Muscle of leg (tissue), 11 donors: Measurements from ENCODE around the gene TEKT2. TPM values are rescaled to one million over a fixed set of nuclear protein-coding genes. Genes with fewer than 3 reads are reported as not detected.

Experiments used
- DNase-seq: peaks from one replicate; pipeline ENCODE4 v3.0.0; 2013
- H3K27ac ChIP-seq: one replicate; pipeline ENCODE4 v1.5.1; 2013; ENCODE audit warnings: mild to moderate bottlenecking, low read length, control low read depth
- H3K27me3 ChIP-seq: one replicate; pipeline ENCODE4 v1.6.1; 2013; ENCODE audit warnings: low read length; ENCODE audit not compliant: control insufficient read depth, insufficient read depth
- H3K36me3 ChIP-seq: one replicate; pipeline ENCODE4 v1.6.1; 2013; ENCODE audit warnings: low read length; ENCODE audit not compliant: control insufficient read depth, insufficient read depth
- H3K4me1 ChIP-seq: one replicate; pipeline ENCODE4 v1.6.1; 2013; ENCODE audit warnings: low read length; ENCODE audit not compliant: control insufficient read depth, insufficient read depth
- H3K4me3 ChIP-seq: one replicate; pipeline ENCODE4 v1.5.1; 2013; ENCODE audit warnings: low read length, control low read depth
- H3K9me3 ChIP-seq: replicated peaks from 2 replicates; pipeline ENCODE4 v1.6.1; 2013; ENCODE audit warnings: low read depth, low read length; ENCODE audit not compliant: control insufficient read depth
- WGBS: methylation state at CpG from one replicate; pipeline ENCODE4 v1.1.5; 2013; ENCODE audit warnings: missing lambda C conversion rate; ENCODE audit not compliant: insufficient coverage; 5-methylcytosine and 5-hydroxymethylcytosine counted together
- polyA plus RNA-seq, 8 donors: library from polyadenylated mRNA; unstranded; fragments of 120-200 nt; gene quantifications; one replicate each; pipeline versions ENCODE4 v1.2.1 to v1.2.3, GENCODE V29; 2013; ENCODE audit warnings: inconsistent platforms in 1 of 8, low replicate concordance in 1 of 8; ENCODE audit not compliant: insufficient read length in 8 of 8, insufficient read depth in 1 of 8
- total RNA-seq: library from RNA; stranded (reverse); fragments of 120-200 nt; gene quantifications from one replicate; pipeline ENCODE4 v1.2.4, GENCODE V29; 2013

The TEKT2 gene
- total and polyA plus RNA-seq, 9 donors = 0.36 to 1.4 (median 0.53) TPM

- Histone ChIP-seq H3K9me3 (no peaks in the 10 kb centered on the region), H3K4me3 (no peak overlapping the region), H3K27ac (no peak overlapping the region), H3K4me1 (peaks cover 29% of the 10 kb centered on the region), H3K36me3 (peaks cover 10% of the 10 kb centered on the region), H3K27me3 (peaks cover 4% of the 10 kb centered on the region)
- DNase-seq = no peak
- WGBS = 92% methylated on average over 5 of the region's 12 CpGs
These were observed 2.8 kb downstream of the TEKT2 start for GRCh38 chr1:36086529-36087232.

GRCh38 chr1:36087233-36088123 is 3.6 kb downstream of the TEKT2 start:
- no peak overlapping the region for H3K4me3 ChIP-seq
- DNase-seq = no peak
- H3K36me3 ChIP-seq = peaks cover 18% of the 10 kb centered on the region
- H3K27ac ChIP-seq = no peak overlapping the region
- peaks cover 29% of the 10 kb centered on the region for H3K4me1 ChIP-seq
- WGBS = 80% methylated on average over 25 of the region's 31 CpGs
- H3K9me3 ChIP-seq = no peaks in the 10 kb centered on the region
- peaks cover 2% of the 10 kb centered on the region for H3K27me3 ChIP-seq

DNA sequence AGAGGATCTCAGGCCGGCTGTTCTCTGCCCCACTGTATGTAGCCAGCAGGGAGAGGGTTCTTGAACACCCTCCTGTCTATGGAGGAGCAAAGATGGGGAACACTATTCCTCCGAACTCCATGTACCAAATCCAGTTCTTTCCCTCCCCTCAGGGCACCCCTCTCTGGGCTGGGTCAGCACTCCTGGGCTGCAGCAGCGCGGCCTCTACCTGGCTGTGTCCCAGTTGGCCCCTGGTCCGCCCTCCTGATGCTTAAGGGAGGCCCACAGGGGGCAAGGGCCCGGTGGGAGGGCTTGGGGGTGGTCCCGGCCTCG is 4.3 kb downstream of the TEKT2 start:
- peak overlapping the region; percentile 20 for H3K27ac ChIP-seq
- peaks cover 25% of the 10 kb centered on the region for H3K36me3 ChIP-seq
- peak overlapping the region; percentile 92 for H3K4me3 ChIP-seq
- WGBS = 5% methylated on average over 4 of the region's 8 CpGs
- H3K9me3 ChIP-seq = no peaks in the 10 kb centered on the region
- H3K27me3 ChIP-seq = peaks cover 2% of the 10 kb centered on the region
- H3K4me1 ChIP-seq = peaks cover 33% of the 10 kb centered on the region
- DNase-seq = no peak

- H3K4me3 ChIP-seq = peak within 1 kb of the TSS; percentile 92
- H3K9me3 ChIP-seq = no peaks in the 10 kb centered on the region
- DNase-seq = peak; percentile 96
- peaks cover 32% of the 10 kb centered on the region for H3K4me1 ChIP-seq
- peak within 1 kb of the TSS; percentile 79 for H3K27ac ChIP-seq
- WGBS = under 1% methylated on average over 83 of the region's 84 CpGs
- H3K36me3 ChIP-seq = peaks cover 31% of the 10 kb centered on the region
- H3K27me3 ChIP-seq = no peaks in the 10 kb centered on the region
These were observed 4.9 kb downstream of the TEKT2 start, which contains the start of gene ADPRS for GRCh38 chr1:36088577-36089392. TSS of gene ADPRS (plus strand) at chr1:36088892. CDS start at chr1:36088905, 13 bp downstream.

- Histone ChIP-seq H3K9me3 (no peaks in the 10 kb centered on the region), H3K36me3 (peaks cover 39% of the 10 kb centered on the region), H3K4me1 (peaks cover 26% of the 10 kb centered on the region), H3K27ac (peak overlapping the region; percentile 79), H3K4me3 (peak overlapping the region; percentile 92), H3K27me3 (no peaks in the 10 kb centered on the region)
- DNase-seq = peak; percentile 51
- 4% methylated on average over 28 of the region's 32 CpGs for WGBS
These were observed 5.7 kb downstream of the TEKT2 start for GRCh38 chr1:36089393-36090121.

DNA sequence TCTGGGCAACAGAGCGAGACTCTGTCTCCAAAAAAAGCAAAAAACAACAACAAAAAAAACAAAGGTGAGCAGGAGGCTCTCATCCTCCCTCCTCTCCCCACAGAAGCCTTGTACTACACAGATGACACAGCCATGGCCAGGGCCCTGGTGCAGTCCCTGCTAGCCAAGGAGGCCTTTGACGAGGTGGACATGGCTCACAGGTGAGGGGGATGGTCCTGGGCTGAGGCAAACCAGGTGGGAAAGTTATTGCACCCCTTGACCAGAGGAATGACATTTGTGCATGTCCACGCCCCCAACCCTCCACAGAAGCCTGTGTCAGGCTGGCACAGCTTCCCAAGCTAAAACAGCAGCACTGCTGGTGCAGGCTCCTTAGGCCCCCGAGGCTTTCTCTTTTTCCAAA is 7.2 kb downstream of the TEKT2 start:
- H3K27me3 ChIP-seq = no peaks in the 10 kb centered on the region
- 90% methylated on average over 4 of the region's 4 CpGs for WGBS
- no peak for DNase-seq
- H3K4me1 ChIP-seq = peaks cover 25% of the 10 kb centered on the region
- H3K36me3 ChIP-seq = peaks cover 51% of the 10 kb centered on the region
- H3K27ac ChIP-seq = no peak overlapping the region
- H3K9me3 ChIP-seq = no peaks in the 10 kb centered on the region
- no peak overlapping the region for H3K4me3 ChIP-seq

DNA sequence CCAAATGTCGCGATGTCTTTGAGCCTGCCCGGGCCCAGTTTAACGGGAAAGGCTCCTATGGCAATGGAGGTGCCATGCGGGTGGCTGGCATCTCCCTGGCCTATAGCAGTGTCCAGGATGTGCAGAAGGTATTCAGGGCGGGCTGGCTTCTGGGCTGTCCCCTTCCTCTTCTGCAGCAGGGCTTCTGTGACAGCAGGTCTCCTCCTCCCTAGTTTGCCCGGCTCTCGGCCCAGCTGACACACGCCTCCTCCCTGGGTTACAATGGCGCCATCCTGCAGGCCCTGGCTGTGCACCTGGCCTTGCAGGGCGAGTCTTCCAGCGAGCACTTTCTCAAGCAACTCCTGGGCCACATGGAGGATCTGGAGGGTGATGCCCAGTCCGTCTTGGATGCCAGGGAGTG is 7.8 kb downstream of the TEKT2 start:
- Histone ChIP-seq H3K36me3 (peaks cover 55% of the 10 kb centered on the region), H3K27me3 (no peaks in the 10 kb centered on the region), H3K27ac (no peak overlapping the region), H3K9me3 (no peaks in the 10 kb centered on the region), H3K4me3 (no peak overlapping the region), H3K4me1 (peaks cover 27% of the 10 kb centered on the region)
- WGBS = 95% methylated on average over 8 of the region's 13 CpGs
- DNase-seq = no peak

GRCh38 chr1:36092166-36092797 is 8.4 kb downstream of the TEKT2 start:
- WGBS = 93% methylated on average over 13 of the region's 17 CpGs
- H3K27me3 ChIP-seq = no peaks in the 10 kb centered on the region
- H3K36me3 ChIP-seq = peaks cover 55% of the 10 kb centered on the region
- DNase-seq = no peak
- H3K27ac ChIP-seq = no peak overlapping the region
- H3K4me1 ChIP-seq = peaks cover 30% of the 10 kb centered on the region
- no peaks in the 10 kb centered on the region for H3K9me3 ChIP-seq
- H3K4me3 ChIP-seq = no peak overlapping the region

- no peak overlapping the region for H3K4me3 ChIP-seq
- DNase-seq = no peak
- H3K27me3 ChIP-seq = no peaks in the 10 kb centered on the region
- no peaks in the 10 kb centered on the region for H3K9me3 ChIP-seq
- H3K27ac ChIP-seq = no peak overlapping the region
- H3K36me3 ChIP-seq = peaks cover 55% of the 10 kb centered on the region
- H3K4me1 ChIP-seq = peaks cover 31% of the 10 kb centered on the region
- 92% methylated on average over 5 of the region's 9 CpGs for WGBS
These were observed 8.9 kb downstream of the TEKT2 start for GRCh38 chr1:36092798-36093185.
